D721Med (cell line): ENCODE data around the gene ACSL5.

Experiments
- DNase-seq: peaks from one replicate; pipeline ENCODE4 v3.0.0; 2011; ENCODE audit warnings: low spot score; ENCODE audit not compliant: insufficient read length
- FAIRE-seq: peaks from 2 replicates; lab custom pipeline; 2011; peaks lifted over from hg19 to GRCh38; lab: Jason Lieb, UNC
- TF ChIP-seq, protein P1 (sequence below): IDR thresholded peaks from 2 replicates; pipeline ENCODE4 v1.5.1; 2012; ENCODE audit warnings: mild to moderate bottlenecking, control low read depth; ENCODE audit not compliant: insufficient read depth; ENCODE audit errors: missing control alignments

ACSL5 gene

GRCh38 chr10:112373912-112374338, at the start of gene ACSL5:
ACSL5 (plus strand) TSS chr10:112374116; CDS start chr10:112394947, 20,831 bp downstream.
- TF ChIP-seq, protein P1, sequence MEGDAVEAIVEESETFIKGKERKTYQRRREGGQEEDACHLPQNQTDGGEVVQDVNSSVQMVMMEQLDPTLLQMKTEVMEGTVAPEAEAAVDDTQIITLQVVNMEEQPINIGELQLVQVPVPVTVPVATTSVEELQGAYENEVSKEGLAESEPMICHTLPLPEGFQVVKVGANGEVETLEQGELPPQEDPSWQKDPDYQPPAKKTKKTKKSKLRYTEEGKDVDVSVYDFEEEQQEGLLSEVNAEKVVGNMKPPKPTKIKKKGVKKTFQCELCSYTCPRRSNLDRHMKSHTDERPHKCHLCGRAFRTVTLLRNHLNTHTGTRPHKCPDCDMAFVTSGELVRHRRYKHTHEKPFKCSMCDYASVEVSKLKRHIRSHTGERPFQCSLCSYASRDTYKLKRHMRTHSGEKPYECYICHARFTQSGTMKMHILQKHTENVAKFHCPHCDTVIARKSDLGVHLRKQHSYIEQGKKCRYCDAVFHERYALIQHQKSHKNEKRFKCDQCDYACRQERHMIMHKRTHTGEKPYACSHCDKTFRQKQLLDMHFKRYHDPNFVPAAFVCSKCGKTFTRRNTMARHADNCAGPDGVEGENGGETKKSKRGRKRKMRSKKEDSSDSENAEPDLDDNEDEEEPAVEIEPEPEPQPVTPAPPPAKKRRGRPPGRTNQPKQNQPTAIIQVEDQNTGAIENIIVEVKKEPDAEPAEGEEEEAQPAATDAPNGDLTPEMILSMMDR = no peak
- FAIRE-seq (no peak), DNase-seq (no peak)

DNA sequence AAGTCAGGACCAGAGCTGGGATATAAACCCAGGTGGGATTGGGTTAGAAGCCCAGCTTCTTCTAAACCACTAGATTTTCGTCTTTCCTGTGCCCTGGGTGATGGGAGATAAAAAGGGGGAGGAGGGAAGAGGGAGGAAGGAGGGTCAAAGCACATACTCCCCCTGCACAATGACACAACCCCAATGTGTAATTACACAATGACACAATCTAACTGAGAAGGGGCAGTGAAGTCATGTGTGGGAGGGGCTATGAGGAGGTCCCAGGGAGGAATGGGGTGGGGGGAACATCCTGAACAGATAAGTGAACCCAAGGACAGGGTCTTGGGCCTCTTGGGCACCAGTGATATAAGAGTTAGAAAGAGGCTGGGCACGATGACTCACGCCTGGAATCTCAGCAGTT, 46.2 kb upstream of the ACSL5 start:
- no peak for FAIRE-seq

GRCh38 chr10:112330162-112330561, 43.8 kb upstream of the ACSL5 start:
- FAIRE-seq (no peak), DNase-seq (no peak)
- TF ChIP-seq, protein P1 = no peak

More for the DNA sequence above, 46.2 kb upstream of the ACSL5 start:
- TF ChIP-seq, protein P1 = no peak
- DNase-seq = no peak

GRCh38 chr10:112330607-112331160, 43.2 kb upstream of the ACSL5 start:
- no peak for FAIRE-seq
- TF ChIP-seq, protein P1 = no peak
- DNase-seq = no peak

GRCh38 chr10:112332022-112332421, 41.9 kb upstream of the ACSL5 start:
- FAIRE-seq (no peak), DNase-seq (no peak)
- TF ChIP-seq, protein P1 = no peak

GRCh38 chr10:112332509-112333228, 41.2 kb upstream of the ACSL5 start:
- DNase-seq (no peak), FAIRE-seq (no peak)
- TF ChIP-seq, protein P1 = no peak

DNA sequence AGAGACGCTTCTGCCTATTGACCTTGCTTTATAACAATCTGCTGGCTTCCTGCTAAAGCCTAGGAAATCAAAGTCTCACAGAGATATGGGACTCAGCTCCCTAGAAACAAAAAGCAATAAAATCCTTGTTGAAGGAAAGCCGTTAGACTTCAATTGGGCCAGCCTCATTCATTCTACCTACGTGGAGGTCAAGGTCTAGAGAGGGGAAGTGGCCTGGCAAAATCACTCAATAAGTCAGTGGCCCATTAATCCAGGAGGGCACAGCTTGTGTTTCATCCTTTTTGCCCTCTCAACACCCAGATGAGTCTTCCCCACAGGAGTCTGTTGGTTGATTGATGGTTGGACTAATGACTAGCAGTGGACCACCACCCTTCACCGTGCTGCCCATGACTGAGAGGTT, 40.5 kb upstream of the ACSL5 start:
- TF ChIP-seq, protein P1 = no peak
- FAIRE-seq (no peak), DNase-seq (no peak)
